ENCODE results near the gene ZNF765.

The ZNF765 gene

GRCh38 chr19:53388168-53388567, 6.8 kb upstream of the ZNF765 start (continued):
- TF ChIP-seq ZNF148 (tag by site-specific recombination; IDR thresholded peaks at IDR 0.05; ENCODE audit: borderline replicate concordance): no peak
- TF ChIP-seq ZNF645 (tag by site-specific recombination; IDR thresholded peaks at IDR 0.05): no peak
- no peak for TF ChIP-seq ZNF580 (tag by site-specific recombination; IDR thresholded peaks at IDR 0.05)
- no peak for TF ChIP-seq ZNF639 (tag by site-specific recombination; IDR thresholded peaks at IDR 0.05)
- no peak for TF ChIP-seq ZNF555 (tag by site-specific recombination; conservative IDR thresholded peaks at IDR 0.05)
- no peak for TF ChIP-seq ZNF354C (tag by site-specific recombination; IDR thresholded peaks at IDR 0.05; ENCODE audit: borderline replicate concordance, low read depth)

GRCh38 chr19:53388904-53389303, 6.0 kb upstream of the ZNF765 start:
- H3K4me1 ChIP-seq (ENCODE audit: control insufficient read depth, insufficient read depth, low read length): no peaks in the 10 kb centered on the region
- ChIA-PET POLR2A (interaction anchor here (0.6 to 1.8 kb wide), 2 partner anchors 12 to 132 kb away, joined by 3 to 4 read pairs; no protein-coding TSS in a partner anchor), CTCF (interaction anchor here (0.6 kb wide), 1 partner anchor 1089 kb away, joined by 3 read pairs; no protein-coding TSS in a partner anchor)
- TF ChIP-seq PRDM1 (tag by site-specific recombination; IDR thresholded peaks at IDR 0.05) (no peak), PRDM6 (tag by site-specific recombination; IDR thresholded peaks at IDR 0.05) (no peak), ZNF114 (tag by site-specific recombination; IDR thresholded peaks at IDR 0.05) (no peak), BCL11B (tag by site-specific recombination; IDR thresholded peaks at IDR 0.05; ENCODE audit: low read depth) (no peak), ZNF585B (tag by site-specific recombination; IDR thresholded peaks at IDR 0.05) (no peak), ZNF626 (tag by site-specific recombination; IDR thresholded peaks at IDR 0.05) (no peak), AEBP2 (tag by site-specific recombination; IDR thresholded peaks at IDR 0.05; ENCODE audit: borderline replicate concordance) (no peak), ZFP69B (tag by site-specific recombination; IDR thresholded peaks at IDR 0.05) (no peak), ZIC2 (tag by site-specific recombination; IDR thresholded peaks at IDR 0.05) (no peak), TRIM28 (IDR thresholded peaks at IDR 0.05; ENCODE audit: borderline replicate concordance, low read length) (no peak), ZNF654 (tag by site-specific recombination; IDR thresholded peaks at IDR 0.05; ENCODE audit: low read depth) (no peak), ZBTB10 (tag by site-specific recombination; IDR thresholded peaks at IDR 0.05) (no peak), ZNF175 (tag by site-specific recombination; IDR thresholded peaks at IDR 0.05) (no peak), ZNF571 (tag by site-specific recombination; IDR thresholded peaks at IDR 0.05) (no peak), ZNF311 (tag by site-specific recombination; IDR thresholded peaks at IDR 0.05; ENCODE audit: borderline replicate concordance) (no peak)
- no peak overlapping the region for H3K27ac ChIP-seq (ENCODE audit: extremely low read depth, low read depth, low read length)
- H3K9me3 ChIP-seq (ENCODE audit: control insufficient read depth, insufficient read depth, low read depth, low read length): no peaks in the 10 kb centered on the region; the same call in 1 of the 2 replicates
- no peak overlapping the region for H3K4me3 ChIP-seq (ENCODE audit: low read depth, low read length)
- H3K36me3 ChIP-seq (ENCODE audit: control insufficient read depth in 2 of 2, insufficient read depth in 1 of 2, low read length in 2 of 2): no peaks in the 10 kb centered on the region

Data from HEK293 (cell line).